Measurements from ENCODE around the gene MACROD2. TPM values are rescaled to one million over a fixed set of nuclear protein-coding genes. Genes with fewer than 3 reads are reported as not detected.

The MACROD2 gene
- total RNA-seq, 1 donor from 2014 or later: 60.4 TPM

GRCh38 chr20:15232243-15232642 lies 1236.9 kb downstream of the MACROD2 start:
- DNase-seq: no peak

DNA sequence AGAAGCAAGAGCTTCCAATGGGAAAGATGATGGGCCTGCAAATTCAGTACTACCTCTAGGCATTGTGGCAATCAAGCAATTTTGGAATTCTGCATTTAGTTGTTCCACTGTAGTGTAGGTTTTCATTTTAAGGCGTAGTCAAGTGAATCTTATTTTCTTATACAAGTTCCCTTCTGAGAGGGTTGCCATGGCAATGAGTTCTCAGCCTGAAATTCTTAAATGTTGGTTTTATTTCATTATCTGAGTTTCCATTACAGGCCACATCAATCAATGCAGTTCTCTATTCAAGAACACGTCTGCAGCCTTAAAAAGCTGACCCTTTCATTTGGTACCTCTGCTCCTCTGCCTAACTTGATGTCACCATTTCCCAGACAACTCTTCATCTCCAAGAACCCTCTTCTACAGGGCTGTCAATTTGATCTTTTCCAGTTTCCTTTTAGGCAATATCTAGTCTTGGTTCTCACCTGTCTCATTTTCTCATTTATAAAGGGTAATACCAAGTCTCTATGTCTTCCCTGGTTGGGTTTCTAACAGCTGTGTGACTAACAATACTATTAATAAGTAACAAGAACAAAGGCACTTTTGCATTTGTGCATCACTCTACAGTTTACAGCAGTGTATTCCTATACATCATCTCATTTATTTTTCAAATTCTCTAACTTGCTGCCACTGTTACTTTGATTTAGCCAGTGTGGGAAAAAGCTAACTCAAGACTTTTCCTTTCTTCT lies 1240.3 kb downstream of the MACROD2 start:
- DNase-seq: no peak

DNA sequence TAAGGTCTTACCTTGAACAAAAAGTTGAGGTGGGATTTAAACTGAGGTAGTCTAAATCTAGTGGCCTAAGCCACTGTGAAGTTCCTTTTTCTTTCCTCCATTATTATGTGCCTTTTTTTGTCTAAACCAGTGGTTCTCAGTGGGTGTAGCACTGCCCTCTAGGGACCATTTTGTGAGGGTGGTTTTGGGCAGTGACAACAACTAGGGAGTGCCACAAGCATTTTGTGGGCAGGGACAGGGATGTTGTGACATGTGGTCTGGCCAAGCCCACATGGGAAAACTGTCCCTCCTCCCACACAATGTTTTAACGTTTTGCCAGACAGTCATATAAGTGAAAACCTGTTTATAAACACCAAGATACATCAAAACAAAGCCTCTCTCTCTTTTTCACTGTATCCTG lies 1241.5 kb downstream of the MACROD2 start:
- no peak for DNase-seq

GRCh38 chr20:15239542-15240206 lies 1244.4 kb downstream of the MACROD2 start:
- no peak for DNase-seq

DNA sequence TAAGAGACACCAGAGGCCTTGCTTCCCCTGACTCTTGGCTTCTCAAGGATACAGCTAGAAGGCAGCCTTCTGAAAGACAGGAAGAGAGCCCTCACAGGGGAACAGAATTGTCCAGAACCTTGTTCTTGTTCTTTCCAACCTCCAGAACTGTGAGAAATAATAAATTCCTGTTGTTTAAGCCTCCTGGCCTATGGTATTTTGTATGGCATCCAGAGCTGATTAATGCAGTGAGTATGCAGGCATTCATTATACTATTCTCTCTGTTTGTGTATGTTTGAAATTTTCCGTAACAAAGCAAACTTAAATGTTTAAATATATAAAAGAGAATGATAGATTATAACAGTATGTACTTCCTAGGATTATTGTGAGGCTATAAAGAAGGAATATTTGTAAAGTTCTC lies 1245.5 kb downstream of the MACROD2 start:
- no peak for DNase-seq

DNA sequence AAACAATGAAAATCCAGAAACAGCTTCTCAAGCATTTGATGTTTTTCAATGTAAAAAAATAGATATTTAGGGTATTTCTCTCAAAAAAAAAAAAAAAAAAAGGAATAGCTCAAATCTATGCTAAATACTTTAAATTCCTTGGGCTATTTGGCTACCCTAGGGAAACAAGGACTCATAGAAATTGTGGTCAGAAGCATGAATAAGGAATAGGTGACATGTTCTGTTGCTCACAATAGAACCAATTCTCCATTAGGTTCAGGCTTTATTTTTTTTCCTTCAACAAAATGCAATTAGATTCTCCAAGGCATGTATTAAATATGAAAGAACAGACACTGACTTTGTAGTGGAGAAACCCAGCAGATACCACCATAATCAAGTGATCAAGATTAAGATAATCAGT lies 1246.4 kb downstream of the MACROD2 start:
- DNase-seq: no peak

DNA sequence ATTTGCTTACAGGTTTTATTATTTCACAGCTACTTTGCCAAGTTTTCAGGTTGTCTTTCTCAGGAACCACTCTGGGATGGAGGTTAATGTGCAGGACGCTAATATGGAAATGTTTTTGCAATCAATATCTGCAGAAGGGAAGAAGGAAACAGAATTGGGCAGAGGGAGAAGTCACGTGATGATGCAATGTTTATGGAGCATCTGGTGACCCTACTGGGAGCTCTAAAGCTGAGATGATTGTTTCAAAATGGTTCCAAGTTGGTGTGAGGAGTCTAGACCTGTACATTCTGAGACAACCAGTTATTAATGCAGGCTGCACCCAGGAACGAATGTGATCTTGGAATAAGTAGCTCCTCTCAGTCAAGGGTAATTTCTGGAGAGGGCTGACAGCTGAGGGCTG lies 1247.5 kb downstream of the MACROD2 start:
- no peak for DNase-seq

DNA sequence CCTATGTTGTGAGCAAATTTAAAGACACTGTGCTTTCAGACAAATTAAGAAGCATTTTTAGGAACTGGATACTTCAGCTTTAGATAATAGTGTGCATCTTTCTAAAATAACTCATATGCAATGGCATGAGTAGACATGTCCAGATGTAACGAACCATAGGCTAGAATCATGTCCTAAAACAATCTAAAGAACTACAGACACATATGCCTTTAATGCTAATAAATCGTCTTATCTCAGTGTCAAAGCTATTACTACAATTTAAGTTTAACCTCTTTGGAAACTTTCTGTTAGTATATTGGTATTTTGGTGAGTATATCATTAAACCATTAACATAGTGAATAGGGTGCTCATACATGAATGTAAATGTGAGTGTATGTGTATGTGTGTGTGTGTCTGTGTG lies 1250.6 kb downstream of the MACROD2 start:
- no peak for DNase-seq

DNA sequence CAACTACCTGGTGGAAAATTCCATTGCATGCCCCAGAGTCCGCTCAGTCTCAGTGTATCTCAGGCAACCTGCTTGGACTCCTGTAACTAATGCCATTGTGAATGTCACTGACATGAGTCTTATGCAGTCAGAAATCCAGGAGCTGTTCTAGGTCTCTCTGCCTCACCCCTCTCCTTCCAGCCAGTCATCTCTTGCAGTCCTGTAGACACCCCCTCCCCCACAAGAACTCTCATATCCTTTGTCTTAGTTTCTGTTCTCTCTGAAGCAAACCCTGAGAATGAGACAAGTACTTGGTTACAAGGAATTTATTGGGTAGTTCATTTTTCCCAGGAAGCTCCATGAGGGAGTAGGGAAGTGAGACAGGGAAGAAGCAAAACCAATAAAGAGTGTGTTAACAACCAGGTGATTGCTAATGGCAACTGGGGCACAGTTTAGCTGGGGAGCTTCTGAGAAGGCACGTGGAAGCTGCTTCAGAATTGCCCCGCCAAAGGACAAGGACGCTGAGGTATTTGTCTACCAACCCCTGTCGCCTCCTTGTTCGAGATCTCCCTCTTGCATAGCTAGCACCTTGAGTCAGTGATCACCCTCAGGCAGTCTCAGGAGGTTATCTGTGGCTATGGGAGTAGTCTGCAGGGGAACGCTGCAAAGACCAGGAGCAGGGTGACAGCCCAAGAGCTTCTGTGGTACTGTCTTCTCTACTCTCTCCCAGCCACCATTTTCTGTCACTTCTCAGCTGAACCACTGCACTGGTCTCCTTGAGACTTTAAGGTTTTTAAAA lies 1253.5 kb downstream of the MACROD2 start:
- no peak for DNase-seq

GRCh38 chr20:15251171-15251570 lies 1255.9 kb downstream of the MACROD2 start:
- no peak for DNase-seq

DNA sequence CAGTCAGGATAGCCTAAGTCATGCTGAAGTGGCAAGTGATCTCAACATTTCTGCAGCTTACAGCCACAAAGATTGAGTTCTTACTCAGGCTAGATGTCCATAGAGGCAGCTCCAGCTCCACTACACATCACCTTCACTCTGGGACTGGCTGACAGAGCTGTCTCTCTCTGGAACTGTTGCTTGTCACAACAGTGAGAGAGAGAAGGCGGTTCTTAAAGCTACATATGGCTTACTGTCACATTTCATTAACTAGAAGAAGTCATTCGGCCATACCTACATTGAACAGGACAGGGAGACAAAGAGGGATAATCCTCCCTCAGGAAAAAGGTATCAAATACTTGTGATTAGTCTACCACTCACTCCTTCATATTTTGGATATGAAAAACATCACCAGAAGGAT lies 1257.0 kb downstream of the MACROD2 start:
- DNase-seq: no peak

GRCh38 chr20:15253431-15253830 lies 1258.1 kb downstream of the MACROD2 start:
- no peak for DNase-seq

GRCh38 chr20:15256676-15257568 lies 1261.6 kb downstream of the MACROD2 start:
- DNase-seq: no peak

DNA sequence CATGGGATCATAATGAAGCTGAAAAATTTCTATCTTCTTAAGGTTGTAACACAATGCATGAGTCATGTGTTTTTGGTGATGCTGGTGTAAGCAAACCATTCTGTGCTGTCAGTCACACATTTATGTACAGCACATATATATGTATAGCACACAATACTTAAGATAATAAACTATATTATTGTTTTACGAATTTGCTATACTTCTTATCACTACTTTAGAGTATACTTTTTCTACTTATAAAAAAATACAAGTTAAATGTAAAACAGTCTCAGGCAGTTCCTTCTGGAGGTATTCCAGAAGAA lies 1262.2 kb downstream of the MACROD2 start:
- DNase-seq: no peak

DNA sequence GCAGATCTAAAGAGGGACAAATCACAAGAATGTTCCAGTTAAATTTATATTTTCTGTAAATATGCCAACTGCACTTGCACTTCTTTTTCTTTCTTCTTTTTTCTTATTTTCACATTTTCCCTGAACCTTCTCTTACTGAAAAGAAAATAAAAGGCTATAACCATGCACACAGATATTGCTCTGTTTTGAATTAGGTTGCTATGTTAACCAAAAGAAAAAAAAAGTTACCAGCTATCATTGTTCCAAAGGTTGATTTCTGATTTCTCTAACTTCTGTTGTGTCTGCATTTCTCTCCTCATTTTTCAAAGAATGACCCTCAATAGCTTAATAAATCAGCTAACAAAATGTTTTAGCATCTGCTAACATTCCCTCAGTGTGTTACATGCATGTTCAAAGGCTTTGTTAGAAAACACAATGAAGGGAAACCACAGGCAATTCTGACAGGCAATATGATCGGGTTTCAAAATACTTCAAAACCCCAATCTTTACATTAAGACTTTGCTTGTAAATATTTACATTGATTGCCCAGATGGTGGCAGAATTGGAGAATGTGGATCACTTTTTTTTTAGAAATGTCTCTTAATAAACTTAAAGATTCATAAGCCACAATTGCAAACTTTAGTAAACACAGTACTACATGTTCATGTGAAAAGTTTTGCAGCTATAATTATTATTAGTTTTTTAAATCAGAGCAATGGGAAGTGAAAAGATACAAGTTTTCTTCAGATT lies 1270.4 kb downstream of the MACROD2 start:
- no peak for DNase-seq

DNA sequence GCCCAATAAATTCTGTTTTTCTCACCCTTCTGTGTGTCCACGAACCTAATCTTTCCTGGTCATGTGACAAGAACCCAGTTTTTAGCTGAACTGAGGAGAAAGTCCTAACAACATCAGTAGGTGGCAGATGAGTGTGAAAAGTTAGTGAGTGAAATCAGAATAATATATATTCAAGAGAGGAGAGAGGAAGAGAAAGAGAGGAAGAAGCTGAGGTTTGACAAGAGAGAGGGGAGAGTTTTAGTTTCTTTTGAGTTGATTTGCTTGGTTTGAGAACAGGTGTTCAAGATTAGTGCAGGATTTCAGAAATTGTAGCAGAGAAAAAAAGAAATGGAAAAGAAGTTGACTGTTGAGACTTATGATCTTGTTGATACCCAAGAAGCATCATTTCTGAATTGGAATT lies 1272.6 kb downstream of the MACROD2 start:
- DNase-seq: no peak

DNA sequence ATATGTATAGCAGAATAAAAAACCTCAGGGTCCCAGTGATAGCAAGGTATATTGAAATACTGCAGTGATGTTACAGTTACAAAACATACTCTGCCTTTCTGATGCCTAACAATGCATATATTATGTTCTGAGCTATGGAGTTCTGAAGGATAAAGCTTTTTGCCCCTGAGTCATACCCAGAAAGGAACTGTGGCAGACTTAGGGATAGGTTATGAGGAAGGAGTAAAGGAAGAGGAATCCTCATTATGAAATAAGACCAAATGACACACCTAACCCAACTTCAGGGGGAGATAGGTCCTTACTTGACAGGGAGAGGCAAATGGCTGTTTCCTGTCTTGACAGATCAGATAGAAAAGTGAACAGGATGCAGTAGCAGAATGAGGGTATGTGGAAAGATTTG lies 1282.7 kb downstream of the MACROD2 start:
- DNase-seq: no peak

DNA sequence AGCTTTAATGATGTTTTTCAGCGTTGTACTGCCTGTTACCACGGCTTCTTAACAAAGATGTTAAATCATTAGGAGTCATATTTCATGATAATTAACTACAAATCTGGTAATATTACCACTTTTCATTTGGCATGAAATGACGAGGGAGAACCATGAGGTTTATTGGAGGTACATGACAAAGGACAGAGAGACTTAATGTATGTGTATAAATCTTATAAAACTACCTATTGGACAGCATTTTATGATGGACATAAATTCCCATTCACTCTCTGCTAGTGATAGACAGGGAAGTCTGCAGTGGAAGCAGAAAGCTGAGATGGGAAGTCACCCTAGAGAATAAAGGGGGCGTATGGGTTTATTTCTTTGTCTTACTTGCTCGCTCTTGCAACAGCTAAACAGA lies 1292.0 kb downstream of the MACROD2 start:
- no peak for DNase-seq

GRCh38 chr20:15288106-15288505 lies 1292.8 kb downstream of the MACROD2 start:
- no peak for DNase-seq

DNA sequence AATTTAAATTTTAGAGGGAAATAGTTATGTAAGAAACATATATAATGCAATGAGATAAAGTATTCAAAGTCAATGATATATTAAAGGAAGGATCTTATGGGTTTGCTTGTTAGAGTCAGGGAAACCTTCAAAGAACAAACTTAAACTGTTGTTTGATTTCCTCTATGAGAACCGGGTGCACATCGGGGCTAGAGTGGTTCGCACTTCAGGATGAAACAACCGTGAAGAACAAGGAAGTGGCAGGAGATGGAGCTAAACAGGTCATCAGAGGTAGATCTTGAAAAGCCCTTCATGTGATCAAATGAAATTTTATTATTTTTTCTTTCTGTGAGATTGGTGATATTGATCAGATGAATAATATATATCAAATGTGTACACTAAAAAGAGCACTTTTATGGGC lies 1294.0 kb downstream of the MACROD2 start:
- DNase-seq: no peak

- no peak for DNase-seq
Observed at GRCh38 chr20:15292405-15292804, 1297.1 kb downstream of the MACROD2 start.

- no peak for DNase-seq
Observed at GRCh38 chr20:15296422-15296821, 1301.1 kb downstream of the MACROD2 start.

Measured in occipital lobe (tissue), 2 donors.